KG1 (cell line): Measurements from ENCODE around the gene SCAPER.

Experiments used
- DNase-seq: peaks from one replicate; lab custom pipeline; 2025; lab: John Stamatoyannopoulos, UW

The SCAPER gene

GRCh38 chr15:76674883-76675282 lies 230.3 kb downstream of the SCAPER start:
- DNase-seq, result no peak

- no peak for DNase-seq
These were observed 235.5 kb downstream of the SCAPER start for GRCh38 chr15:76669521-76670207.

DNA sequence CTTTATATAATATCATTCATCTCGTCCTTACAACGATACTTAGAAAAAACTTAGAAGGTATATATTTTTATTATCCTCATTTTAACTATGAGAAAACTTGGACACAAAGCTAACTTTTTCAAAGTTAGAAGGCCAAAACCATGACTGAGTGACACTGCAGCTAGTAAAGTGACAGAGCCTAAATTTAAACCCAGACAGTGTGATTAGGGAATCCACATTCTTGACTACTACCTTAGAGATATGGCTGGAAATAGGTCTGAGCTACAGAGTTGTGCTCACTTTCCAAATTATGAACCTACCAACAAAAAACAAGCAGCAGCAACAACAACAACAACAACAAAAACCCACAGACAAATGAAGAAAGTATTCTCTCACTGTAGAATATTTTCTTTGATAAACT lies 236.2 kb downstream of the SCAPER start:
- DNase-seq, result no peak

DNA sequence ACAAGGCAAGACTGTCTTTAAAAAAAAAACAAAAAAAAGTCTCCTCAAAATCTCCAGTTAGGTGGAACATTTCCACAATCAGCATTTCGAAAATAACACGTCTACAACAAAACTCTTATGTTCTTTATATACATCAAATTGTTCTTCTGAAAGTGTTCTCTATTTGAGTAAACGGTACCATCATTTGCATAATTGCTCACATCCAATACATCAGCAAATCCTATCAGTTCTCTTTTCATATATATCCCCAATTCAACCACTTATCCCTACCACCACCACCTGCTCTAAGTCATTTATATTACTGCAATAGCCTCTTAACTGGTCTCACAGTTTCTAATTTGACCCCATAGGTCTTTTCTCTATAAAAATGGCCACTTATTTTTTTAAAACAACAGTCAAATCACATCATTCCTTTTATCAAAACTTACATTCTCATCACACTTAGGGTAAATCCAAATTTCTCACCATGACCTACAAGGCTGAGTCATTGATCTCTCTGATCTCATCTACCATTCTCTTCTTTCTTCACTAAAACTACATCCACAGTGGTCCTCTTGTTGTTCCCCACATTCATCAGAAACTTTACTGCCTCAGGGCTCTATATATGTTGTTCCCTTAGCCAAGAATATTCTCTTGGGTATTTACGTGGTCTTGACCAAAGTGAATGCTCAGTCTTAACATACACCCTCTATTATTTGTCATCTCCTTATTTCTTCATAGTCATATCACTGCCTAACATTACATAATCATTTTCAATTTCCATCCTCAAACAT lies 237.0 kb downstream of the SCAPER start:
- no peak for DNase-seq

GRCh38 chr15:76664895-76665294 lies 240.2 kb downstream of the SCAPER start:
- no peak for DNase-seq

GRCh38 chr15:76664411-76664810 lies 240.7 kb downstream of the SCAPER start:
- DNase-seq, result no peak

DNA sequence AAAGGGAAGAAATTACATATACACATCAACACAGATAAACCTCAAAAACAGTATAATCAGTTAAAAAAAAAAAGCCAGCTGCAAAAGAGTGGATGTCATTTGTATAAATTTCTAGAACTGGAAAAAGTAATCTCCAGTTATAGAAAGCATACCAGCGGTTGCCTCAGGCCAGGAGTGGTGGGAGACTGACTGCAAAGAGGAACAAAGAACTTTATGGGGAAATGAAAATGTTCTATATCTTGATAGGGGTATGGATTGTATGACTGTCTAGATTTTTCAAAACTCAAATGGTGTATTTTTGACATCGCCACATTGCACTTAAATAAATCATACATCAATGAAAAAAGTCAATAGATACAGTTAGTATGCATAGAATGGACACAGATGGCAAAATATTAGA lies 241.6 kb downstream of the SCAPER start:
- no peak for DNase-seq

DNA sequence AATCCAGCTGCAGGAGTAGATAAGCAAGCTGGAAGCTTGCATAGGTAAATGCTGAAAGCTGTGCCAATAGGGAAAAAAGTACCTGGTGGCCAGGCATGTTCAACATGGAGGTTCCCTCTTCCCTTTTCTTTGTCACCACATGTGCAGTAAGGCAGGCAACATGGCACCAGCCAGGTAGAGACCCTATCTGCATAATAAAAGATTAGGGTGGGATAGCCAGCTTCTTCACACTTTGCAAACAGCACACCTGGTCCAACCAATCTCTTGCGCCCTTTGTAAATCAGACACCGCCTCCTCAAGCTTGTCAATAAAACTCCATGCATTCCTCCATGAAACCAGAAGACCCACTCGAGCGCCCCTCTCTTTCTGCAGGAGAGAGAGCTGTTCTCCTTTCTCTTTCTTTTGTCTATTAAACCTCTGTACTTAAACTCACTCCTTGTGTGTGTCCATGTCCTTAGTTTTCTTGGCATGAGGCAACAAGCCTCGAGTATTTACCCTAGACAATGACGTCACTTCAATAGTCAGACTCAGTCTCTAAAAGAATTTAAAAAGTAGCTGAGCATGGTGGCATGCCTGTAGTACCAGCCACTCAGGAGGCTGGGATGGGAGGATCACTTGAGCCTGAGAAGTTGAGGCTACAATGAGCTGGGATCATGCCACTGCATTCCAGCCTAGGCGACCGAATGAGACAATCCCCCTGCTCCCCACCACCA lies 256.3 kb downstream of the SCAPER start:
- DNase-seq, result no peak

- DNase-seq, result no peak
These were observed 257.5 kb downstream of the SCAPER start for GRCh38 chr15:76647612-76648011.

- no peak for DNase-seq
These were observed 260.5 kb downstream of the SCAPER start for GRCh38 chr15:76644646-76645045.

DNA sequence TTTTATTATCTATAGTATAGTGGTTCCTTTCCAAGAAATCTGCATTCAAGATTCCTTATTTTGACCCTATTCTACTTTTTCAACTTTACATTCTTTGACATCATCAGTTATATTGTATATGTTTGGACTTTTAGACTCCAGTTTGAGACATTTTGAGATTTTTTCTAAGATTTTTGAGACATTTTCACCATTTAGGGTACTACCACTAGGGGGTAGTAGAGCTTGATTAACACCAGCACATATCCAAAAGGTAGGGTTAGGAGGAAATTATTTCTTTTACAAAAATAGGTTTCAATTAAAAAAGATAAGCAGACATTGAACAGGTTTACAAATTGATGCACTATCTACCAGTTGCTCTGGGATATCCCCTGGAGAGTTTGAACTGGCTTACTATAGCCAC lies 262.5 kb downstream of the SCAPER start:
- no peak for DNase-seq

DNA sequence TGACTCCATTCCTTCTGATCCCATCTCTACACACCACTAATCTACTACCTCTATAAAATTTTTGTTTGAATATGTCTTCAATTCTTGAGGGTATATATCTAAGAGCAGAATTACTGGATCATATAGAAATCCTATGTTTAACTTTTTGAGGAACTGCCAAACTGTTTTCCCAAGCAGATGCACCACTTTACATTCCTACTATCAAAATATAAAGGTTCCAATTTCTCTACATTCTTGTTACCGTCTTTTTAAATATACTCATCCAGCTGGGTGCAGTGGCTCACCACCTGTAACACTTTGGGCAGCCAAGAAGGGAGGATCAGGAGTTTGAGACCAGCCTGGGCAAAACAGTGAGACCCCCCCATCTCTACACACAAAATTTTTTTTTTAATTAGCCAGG lies 268.0 kb downstream of the SCAPER start:
- DNase-seq, result no peak

DNA sequence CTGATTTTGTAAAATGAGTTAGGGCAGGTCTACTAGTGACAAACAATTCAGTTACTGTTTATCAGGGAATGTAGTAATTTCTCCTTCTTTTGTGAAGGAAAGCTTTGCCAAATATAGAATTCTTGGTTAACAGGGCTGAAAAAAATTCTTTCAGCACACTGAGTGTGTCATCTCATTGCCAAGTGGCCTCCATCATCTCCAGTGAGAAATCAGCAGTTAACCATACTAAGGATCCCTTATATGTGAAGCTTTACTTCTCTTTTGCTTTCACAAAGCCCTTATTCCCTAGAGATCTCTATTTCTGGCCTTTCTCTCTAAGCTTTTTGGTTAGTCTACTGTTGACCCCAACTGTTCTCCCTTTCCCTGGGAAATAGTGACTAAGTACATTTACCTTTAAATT lies 269.1 kb downstream of the SCAPER start:
- DNase-seq, result no peak

GRCh38 chr15:76626611-76627010 lies 278.5 kb downstream of the SCAPER start:
- no peak for DNase-seq

GRCh38 chr15:76625267-76625666 lies 279.9 kb downstream of the SCAPER start:
- DNase-seq, result no peak

DNA sequence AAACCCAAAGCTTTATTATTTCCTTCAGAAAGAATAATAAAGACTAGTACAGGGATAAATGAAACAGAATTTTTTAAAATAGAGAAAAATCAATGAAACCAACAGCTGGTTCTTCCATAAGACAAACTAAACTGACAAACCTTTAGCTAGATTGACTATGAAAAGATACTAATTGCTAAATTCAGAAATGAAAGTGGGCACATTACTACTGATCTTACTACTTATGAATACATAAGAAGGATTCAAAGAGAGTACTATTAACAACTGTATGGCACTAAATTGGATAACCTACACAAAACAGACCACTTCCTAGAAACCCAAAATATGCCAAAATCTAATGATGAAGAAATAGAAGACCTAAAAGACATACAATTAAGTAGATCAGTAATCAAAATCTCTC lies 290.4 kb downstream of the SCAPER start:
- DNase-seq, result no peak

DNA sequence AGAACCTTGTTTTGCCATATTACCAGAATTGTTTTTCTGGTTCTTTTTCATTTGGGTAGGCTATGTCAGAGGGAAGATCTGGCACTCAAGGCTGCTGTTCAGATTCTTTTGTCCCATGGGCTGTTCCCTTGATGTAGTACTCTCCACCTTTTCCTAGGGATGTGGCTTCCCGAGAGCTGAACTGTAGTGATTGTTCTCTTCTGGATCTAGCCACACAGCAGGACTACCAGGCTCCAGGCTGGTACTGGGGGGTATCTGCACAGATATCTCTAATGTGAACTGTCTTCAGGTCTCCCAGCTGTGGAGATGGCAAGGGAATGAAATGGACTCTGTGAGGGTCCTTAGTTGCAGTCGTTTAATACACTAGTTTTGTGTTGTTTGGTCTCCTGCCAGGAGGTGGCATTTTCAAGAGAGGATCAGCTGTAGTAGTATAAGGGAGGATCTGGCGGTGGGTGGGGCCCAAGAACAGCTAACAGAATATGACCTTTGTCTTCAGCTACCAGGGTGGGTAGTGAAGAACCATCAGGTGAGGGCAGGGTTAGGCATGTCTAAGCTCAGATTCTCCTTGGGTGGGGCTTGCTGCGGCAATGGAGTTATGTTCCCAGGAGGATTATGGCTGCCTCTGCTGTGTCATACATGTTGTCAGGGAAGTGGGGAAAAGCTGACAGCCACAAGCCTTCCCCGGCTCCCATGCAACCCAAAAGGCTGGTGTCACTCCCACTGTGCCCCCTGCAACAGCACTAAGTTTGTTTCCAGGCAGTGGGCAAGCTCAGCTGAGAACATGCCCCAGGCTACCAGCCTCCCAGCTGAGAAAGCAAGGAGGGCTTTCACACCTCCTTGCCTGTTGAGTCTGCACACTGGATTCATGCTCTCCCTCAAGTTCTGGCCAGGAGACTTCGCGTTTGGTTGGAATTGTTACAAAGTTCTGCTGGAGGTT lies 316.1 kb downstream of the SCAPER start:
- DNase-seq, result no peak

DNA sequence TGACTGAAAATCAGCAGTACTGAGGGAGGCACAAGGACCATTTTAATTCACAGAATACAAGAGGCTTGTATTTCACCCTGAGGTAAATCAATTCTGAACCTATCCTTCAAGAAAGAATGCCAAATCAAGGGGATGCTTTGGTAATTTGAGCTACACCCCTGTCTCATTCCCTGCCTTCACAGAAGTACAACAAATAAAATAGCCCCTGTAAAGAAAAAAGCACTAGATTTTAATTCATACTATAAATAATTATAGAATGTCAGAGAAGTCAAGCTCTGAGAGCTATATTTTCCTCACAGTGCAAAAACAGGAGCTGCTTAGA lies 319.6 kb downstream of the SCAPER start:
- no peak for DNase-seq

DNA sequence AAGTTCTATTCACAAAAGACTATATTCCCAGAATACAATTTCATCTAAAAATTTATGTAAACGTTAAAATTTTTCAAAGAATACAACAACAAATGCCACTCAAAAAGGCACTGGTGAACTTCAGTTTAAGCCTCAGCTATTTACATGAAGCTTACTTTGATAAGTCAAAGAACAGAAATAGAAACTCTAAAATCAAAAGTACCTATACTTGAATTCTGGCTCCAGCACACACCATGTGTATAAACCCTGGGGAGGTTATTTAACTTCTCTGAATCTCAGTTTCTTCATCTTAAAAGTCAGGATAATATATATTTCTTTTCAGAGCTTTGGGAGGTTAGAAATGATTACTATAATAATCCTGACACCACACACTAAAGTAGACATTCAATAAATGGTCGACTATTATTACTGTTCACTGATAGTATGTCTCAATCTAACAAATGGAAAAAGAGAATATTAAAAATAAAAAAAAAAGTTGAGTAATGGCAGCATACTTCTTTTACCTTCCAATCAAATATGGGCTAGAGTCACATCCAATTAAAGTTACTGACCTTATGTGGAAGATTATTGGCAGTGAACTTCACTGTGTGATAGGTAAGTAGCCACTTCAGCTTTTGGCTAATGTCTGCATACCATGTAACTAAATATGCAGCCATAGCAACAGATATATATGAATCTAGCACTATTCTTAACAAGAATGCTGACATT lies 320.1 kb downstream of the SCAPER start:
- no peak for DNase-seq

- no peak for DNase-seq
These were observed 322.6 kb downstream of the SCAPER start for GRCh38 chr15:76582550-76582949.

GRCh38 chr15:76577879-76578512 lies 327.1 kb downstream of the SCAPER start:
- no peak for DNase-seq
